Nucleus accumbens (tissue), 56 donors: ENCODE results near the gene PREX1.

Experiments
- DNase-seq, 56 donors: peaks; one replicate each; lab custom pipeline; 2025; lab: John Stamatoyannopoulos, UW

Gene PREX1

GRCh38 chr20:48694381-48694865 lies 133.4 kb downstream of the PREX1 start:
- DNase-seq: no peak

GRCh38 chr20:48691523-48691922 lies 136.3 kb downstream of the PREX1 start:
- DNase-seq: peak in 36 of 56 donors; percentile 9 to 74 (median 38)

- DNase-seq: peak in 24 of 56 donors; percentile 9 to 76 (median 31)
Measured at GRCh38 chr20:48690888-48691287, 136.9 kb downstream of the PREX1 start.

- no peak for DNase-seq
Measured at GRCh38 chr20:48689874-48690571, 137.8 kb downstream of the PREX1 start.

GRCh38 chr20:48689388-48689787 lies 138.4 kb downstream of the PREX1 start:
- DNase-seq: no peak

- no peak for DNase-seq
Measured at GRCh38 chr20:48688579-48688978, 139.2 kb downstream of the PREX1 start.

GRCh38 chr20:48687117-48687800 lies 140.5 kb downstream of the PREX1 start:
- no peak for DNase-seq

- DNase-seq: no peak
Measured at GRCh38 chr20:48686238-48687116, 141.3 kb downstream of the PREX1 start.

- no peak for DNase-seq
Measured at GRCh38 chr20:48685300-48685699, 142.5 kb downstream of the PREX1 start.

GRCh38 chr20:48684501-48685041 lies 143.2 kb downstream of the PREX1 start:
- DNase-seq: no peak

GRCh38 chr20:48683467-48684175 lies 144.2 kb downstream of the PREX1 start:
- no peak for DNase-seq

GRCh38 chr20:48682529-48683363 lies 145.1 kb downstream of the PREX1 start:
- peak in 41 of 56 donors; percentile 13 to 78 (median 44) for DNase-seq

- DNase-seq: no peak
Measured at GRCh38 chr20:48681873-48682426, 145.8 kb downstream of the PREX1 start.

- no peak for DNase-seq
Measured at GRCh38 chr20:48681201-48681872, 146.5 kb downstream of the PREX1 start.

- no peak for DNase-seq
Measured at GRCh38 chr20:48680650-48681049, 147.1 kb downstream of the PREX1 start.

GRCh38 chr20:48679599-48679998 lies 148.2 kb downstream of the PREX1 start:
- no peak for DNase-seq

GRCh38 chr20:48679011-48679410 lies 148.8 kb downstream of the PREX1 start:
- no peak for DNase-seq

GRCh38 chr20:48678421-48678820 lies 149.4 kb downstream of the PREX1 start:
- DNase-seq: no peak
